ENCODE results near the gene MIDN.

The MIDN gene

GRCh38 chr19:1210227-1210538 lies 38.2 kb upstream of the MIDN start:
- no peak overlapping the region for H3K4me3 ChIP-seq (ENCODE audit: low read depth, low read length)
- no peak for TF ChIP-seq CTCF (IDR thresholded peaks at IDR 0.05; ENCODE audit: control insufficient read depth, extremely low read depth, insufficient read depth)
- no peak for DNase-seq (ENCODE audit: low read depth)

- TF ChIP-seq CTCF (IDR thresholded peaks at IDR 0.05; ENCODE audit: control insufficient read depth, extremely low read depth, insufficient read depth), result no peak
- no peak for DNase-seq (ENCODE audit: low read depth)
- no peak overlapping the region for H3K4me3 ChIP-seq (ENCODE audit: low read depth, low read length)
Observed at GRCh38 chr19:1211494-1212234, 36.7 kb upstream of the MIDN start.

GRCh38 chr19:1213391-1214286 lies 34.7 kb upstream of the MIDN start:
- DNase-seq (ENCODE audit: low read depth), result peak; percentile 90
- H3K4me3 ChIP-seq (ENCODE audit: low read depth, low read length), result peak overlapping the region; percentile 35
- TF ChIP-seq CTCF (IDR thresholded peaks at IDR 0.05; ENCODE audit: control insufficient read depth, extremely low read depth, insufficient read depth), result no peak

DNA sequence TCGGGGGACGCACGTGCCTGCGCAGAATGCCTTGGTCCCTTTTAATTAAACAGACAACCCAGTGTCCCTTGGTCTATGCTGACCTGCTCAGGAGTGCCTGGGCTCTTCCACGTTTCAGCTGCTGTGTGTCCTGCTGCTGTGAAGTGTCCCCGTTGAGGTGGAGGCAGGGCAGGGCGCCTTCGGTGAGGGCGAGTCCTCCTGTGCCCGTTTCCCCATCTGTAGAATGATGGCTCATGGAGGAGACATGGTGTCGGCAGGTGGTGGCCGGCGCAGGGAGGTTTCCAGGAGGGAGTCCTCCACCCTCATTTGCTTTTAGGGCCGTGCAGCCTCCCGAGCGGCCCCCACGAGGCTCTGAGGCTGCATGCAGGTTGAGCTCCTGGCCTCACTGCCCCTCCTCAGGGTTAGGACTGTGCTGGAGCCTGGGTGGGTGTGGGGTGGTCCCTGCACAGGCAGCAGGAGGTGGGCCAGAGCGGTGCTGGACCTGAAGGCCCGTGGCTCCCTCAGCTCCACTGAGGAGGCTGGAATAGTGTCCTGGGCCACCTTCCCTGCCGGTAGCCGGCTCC lies 34.0 kb upstream of the MIDN start:
- H3K4me3 ChIP-seq (ENCODE audit: low read depth, low read length), result peak overlapping the region; percentile 35
- DNase-seq (ENCODE audit: low read depth), result no peak
- no peak for TF ChIP-seq CTCF (IDR thresholded peaks at IDR 0.05; ENCODE audit: control insufficient read depth, extremely low read depth, insufficient read depth)

GRCh38 chr19:1214862-1215731 lies 33.3 kb upstream of the MIDN start:
- peak overlapping the region; percentile 35 for H3K4me3 ChIP-seq (ENCODE audit: low read depth, low read length)
- TF ChIP-seq CTCF (IDR thresholded peaks at IDR 0.05; ENCODE audit: control insufficient read depth, extremely low read depth, insufficient read depth), result no peak
- DNase-seq (ENCODE audit: low read depth), result no peak

GRCh38 chr19:1216756-1217155 lies 31.6 kb upstream of the MIDN start:
- TF ChIP-seq CTCF (IDR thresholded peaks at IDR 0.05; ENCODE audit: control insufficient read depth, extremely low read depth, insufficient read depth), result no peak
- no peak overlapping the region for H3K4me3 ChIP-seq (ENCODE audit: low read depth, low read length)
- no peak for DNase-seq (ENCODE audit: low read depth)

All from LNCaP clone FGC (cell line).